ENCODE results near the gene TMEM135. TPM values are rescaled to one million over a fixed set of nuclear protein-coding genes. Genes with fewer than 3 reads are reported as not detected.
"Not testable (repeated sequence)": the region's sequence is repeated elsewhere in the genome, so short reads cannot be mapped to it uniquely, and the experiment has no call there.

TMEM135 gene
- total RNA-seq, 2 experiments from 2014 or later = 37.2 to 39.8 TPM

GRCh38 chr11:87259736-87260135, 222.0 kb downstream of the TMEM135 start:
- DNase-seq (no peak), ATAC-seq (no peak)
- CTCF ChIA-PET = interaction anchor here (0.8 kb wide), 1 partner anchor 239 kb away, joined by 3 read pairs; no protein-coding TSS in a partner anchor
- no peaks in the 10 kb centered on the region for H3K36me3 Mint-ChIP-seq (ENCODE audit: low read depth)
- H3K27me3 Mint-ChIP-seq (ENCODE audit: low read depth) = no peaks in the 10 kb centered on the region
- POLR2A ChIA-PET = no interaction called here
- H3K27ac Mint-ChIP-seq = no peak overlapping the region
- H3K4me1 Mint-ChIP-seq (ENCODE audit: low read depth) = peaks cover 4% of the 10 kb centered on the region
- no peaks in the 10 kb centered on the region for H3K9me3 Mint-ChIP-seq (ENCODE audit: insufficient read depth)
- no peak overlapping the region for H3K4me3 Mint-ChIP-seq

GRCh38 chr11:87260811-87261210, 223.1 kb downstream of the TMEM135 start:
- ATAC-seq = no peak
- CTCF ChIA-PET = no interaction called here
- H3K36me3 Mint-ChIP-seq (ENCODE audit: low read depth) = peaks cover 2% of the 10 kb centered on the region

GRCh38 chr11:87263264-87263838, 225.6 kb downstream of the TMEM135 start:
- ATAC-seq (no peak), DNase-seq (no peak)
- no peak overlapping the region for H3K4me3 Mint-ChIP-seq
- H3K9me3 Mint-ChIP-seq (ENCODE audit: insufficient read depth) = no peaks in the 10 kb centered on the region
- peaks cover 2% of the 10 kb centered on the region for H3K36me3 Mint-ChIP-seq (ENCODE audit: low read depth)
- no peaks in the 10 kb centered on the region for H3K4me1 Mint-ChIP-seq (ENCODE audit: low read depth)
- POLR2A ChIA-PET = no interaction called here
- no peaks in the 10 kb centered on the region for H3K27me3 Mint-ChIP-seq (ENCODE audit: low read depth)
- no peak overlapping the region for H3K27ac Mint-ChIP-seq
- CTCF ChIA-PET = interaction anchor here (1.6 kb wide), 1 partner anchor 324 kb away, joined by 4 read pairs; no protein-coding TSS in a partner anchor

More at GRCh38 chr11:87260811-87261210, 223.1 kb downstream of the TMEM135 start:
- H3K4me3 Mint-ChIP-seq = no peak overlapping the region
- no peaks in the 10 kb centered on the region for H3K4me1 Mint-ChIP-seq (ENCODE audit: low read depth)
- H3K27ac Mint-ChIP-seq = no peak overlapping the region
- H3K27me3 Mint-ChIP-seq (ENCODE audit: low read depth) = no peaks in the 10 kb centered on the region
- no peak for DNase-seq
- POLR2A ChIA-PET = no interaction called here
- no peaks in the 10 kb centered on the region for H3K9me3 Mint-ChIP-seq (ENCODE audit: insufficient read depth)

- ChIA-PET POLR2A (no interaction called here), CTCF (interaction anchor here (1.6 kb wide), 1 partner anchor 325 kb away, joined by 4 read pairs; no protein-coding TSS in a partner anchor)
These were observed 226.2 kb downstream of the TMEM135 start for GRCh38 chr11:87263979-87264378.

GRCh38 chr11:87265132-87265531, 227.4 kb downstream of the TMEM135 start:
- DNase-seq (no peak), ATAC-seq (no peak)
- Mint-ChIP-seq H3K27me3 (ENCODE audit: low read depth) (no peaks in the 10 kb centered on the region), H3K4me1 (ENCODE audit: low read depth) (no peaks in the 10 kb centered on the region), H3K27ac (no peak overlapping the region), H3K9me3 (ENCODE audit: insufficient read depth) (no peaks in the 10 kb centered on the region), H3K4me3 (no peak overlapping the region), H3K36me3 (ENCODE audit: low read depth) (peaks cover 2% of the 10 kb centered on the region)
- ChIA-PET CTCF (interaction anchor here (0.9 to 1.0 kb wide), 2 partner anchors 22 to 288 kb away, joined by 3 read pairs; no protein-coding TSS in a partner anchor), POLR2A (no interaction called here)

More at GRCh38 chr11:87263979-87264378, 226.2 kb downstream of the TMEM135 start:
- Mint-ChIP-seq H3K27me3 (ENCODE audit: low read depth) (no peaks in the 10 kb centered on the region), H3K4me3 (no peak overlapping the region), H3K9me3 (ENCODE audit: insufficient read depth) (no peaks in the 10 kb centered on the region), H3K4me1 (ENCODE audit: low read depth) (no peaks in the 10 kb centered on the region), H3K36me3 (ENCODE audit: low read depth) (peaks cover 2% of the 10 kb centered on the region), H3K27ac (no peak overlapping the region)
- ATAC-seq (no peak), DNase-seq (no peak)

GRCh38 chr11:87265979-87266378, 228.2 kb downstream of the TMEM135 start:
- no peaks in the 10 kb centered on the region for H3K9me3 Mint-ChIP-seq (ENCODE audit: insufficient read depth)
- DNase-seq (no peak), ATAC-seq (no peak)
- POLR2A ChIA-PET = no interaction called here
- H3K36me3 Mint-ChIP-seq (ENCODE audit: low read depth) = peaks cover 2% of the 10 kb centered on the region
- no peaks in the 10 kb centered on the region for H3K27me3 Mint-ChIP-seq (ENCODE audit: low read depth)
- H3K27ac Mint-ChIP-seq = no peak overlapping the region
- H3K4me3 Mint-ChIP-seq = no peak overlapping the region
- CTCF ChIA-PET = no interaction called here
- H3K4me1 Mint-ChIP-seq (ENCODE audit: low read depth) = no peaks in the 10 kb centered on the region

GRCh38 chr11:87266751-87267150, 229.0 kb downstream of the TMEM135 start:
- DNase-seq = no peak
- H3K27me3 Mint-ChIP-seq (ENCODE audit: low read depth) = no peaks in the 10 kb centered on the region
- POLR2A ChIA-PET = no interaction called here
- H3K36me3 Mint-ChIP-seq (ENCODE audit: low read depth) = peaks cover 2% of the 10 kb centered on the region
- H3K9me3 Mint-ChIP-seq (ENCODE audit: insufficient read depth) = no peaks in the 10 kb centered on the region
- CTCF ChIA-PET = no interaction called here
- no peak for ATAC-seq
- H3K4me1 Mint-ChIP-seq (ENCODE audit: low read depth) = no peaks in the 10 kb centered on the region
- H3K27ac Mint-ChIP-seq = no peak overlapping the region
- H3K4me3 Mint-ChIP-seq = no peak overlapping the region

GRCh38 chr11:87271951-87272350, 234.2 kb downstream of the TMEM135 start:
- H3K9me3 Mint-ChIP-seq (ENCODE audit: insufficient read depth); H3K27ac Mint-ChIP-seq; POLR2A ChIA-PET; H3K4me3 Mint-ChIP-seq; H3K27me3 Mint-ChIP-seq (ENCODE audit: low read depth); H3K36me3 Mint-ChIP-seq (ENCODE audit: low read depth); H3K4me1 Mint-ChIP-seq (ENCODE audit: low read depth); CTCF ChIA-PET; DNase-seq; ATAC-seq: not testable (repeated sequence)

- no peaks in the 10 kb centered on the region for H3K27me3 Mint-ChIP-seq (ENCODE audit: low read depth)
- no peak overlapping the region for H3K4me3 Mint-ChIP-seq
- H3K9me3 Mint-ChIP-seq (ENCODE audit: insufficient read depth) = no peaks in the 10 kb centered on the region
- ATAC-seq = no peak
- H3K36me3 Mint-ChIP-seq (ENCODE audit: low read depth) = no peaks in the 10 kb centered on the region
- ChIA-PET CTCF (no interaction called here), POLR2A (no interaction called here)
- no peak for DNase-seq
- H3K27ac Mint-ChIP-seq = no peak overlapping the region
- no peaks in the 10 kb centered on the region for H3K4me1 Mint-ChIP-seq (ENCODE audit: low read depth)
These were observed 237.4 kb downstream of the TMEM135 start for GRCh38 chr11:87275176-87275575.

GRCh38 chr11:87280143-87280542, 242.4 kb downstream of the TMEM135 start:
- CTCF ChIA-PET = no interaction called here
- Mint-ChIP-seq H3K27ac (no peak overlapping the region), H3K4me3 (no peak overlapping the region), H3K36me3 (ENCODE audit: low read depth) (no peaks in the 10 kb centered on the region), H3K27me3 (ENCODE audit: low read depth) (no peaks in the 10 kb centered on the region), H3K4me1 (ENCODE audit: low read depth) (no peaks in the 10 kb centered on the region), H3K9me3 (ENCODE audit: insufficient read depth) (no peaks in the 10 kb centered on the region)
- no peak for DNase-seq
- ATAC-seq = no peak
- POLR2A ChIA-PET = no interaction called here

GRCh38 chr11:87281496-87281895, 243.8 kb downstream of the TMEM135 start:
- Mint-ChIP-seq H3K27me3 (ENCODE audit: low read depth) (no peaks in the 10 kb centered on the region), H3K4me1 (ENCODE audit: low read depth) (no peaks in the 10 kb centered on the region), H3K4me3 (no peak overlapping the region), H3K9me3 (ENCODE audit: insufficient read depth) (no peaks in the 10 kb centered on the region), H3K27ac (no peak overlapping the region), H3K36me3 (ENCODE audit: low read depth) (peaks cover 5% of the 10 kb centered on the region)
- ChIA-PET CTCF (interaction anchor here (0.7 to 2.0 kb wide), 3 partner anchors 9 to 343 kb away, joined by 3 to 4 read pairs (median 3); no protein-coding TSS in a partner anchor), POLR2A (no interaction called here)
- ATAC-seq (no peak), DNase-seq (no peak)

GRCh38 chr11:87284306-87284705, 246.6 kb downstream of the TMEM135 start:
- Mint-ChIP-seq H3K36me3 (ENCODE audit: low read depth) (peaks cover 5% of the 10 kb centered on the region), H3K4me3 (no peak overlapping the region), H3K4me1 (ENCODE audit: low read depth) (no peaks in the 10 kb centered on the region), H3K27ac (no peak overlapping the region), H3K27me3 (ENCODE audit: low read depth) (no peaks in the 10 kb centered on the region), H3K9me3 (ENCODE audit: insufficient read depth) (no peaks in the 10 kb centered on the region)
- POLR2A ChIA-PET = no interaction called here
- CTCF ChIA-PET = no interaction called here
- ATAC-seq (no peak), DNase-seq (no peak)

GRCh38 chr11:87285674-87286073, 247.9 kb downstream of the TMEM135 start:
- H3K27me3 Mint-ChIP-seq (ENCODE audit: low read depth); H3K36me3 Mint-ChIP-seq (ENCODE audit: low read depth); H3K4me1 Mint-ChIP-seq (ENCODE audit: low read depth); H3K27ac Mint-ChIP-seq; ATAC-seq; H3K9me3 Mint-ChIP-seq (ENCODE audit: insufficient read depth); POLR2A ChIA-PET; H3K4me3 Mint-ChIP-seq; DNase-seq: not testable (repeated sequence)
- CTCF ChIA-PET = interaction anchor here (1.3 kb wide), 1 partner anchor 290 kb away, joined by 3 read pairs; no protein-coding TSS in a partner anchor

Measured in activated CD8-positive, alpha-beta T cell treated with anti-CD3 and anti-CD28 coated beads, Interleukin-2, amount 10 ng/mL, durations not matched to agents 7 days and 5 days (primary cell).